SK-N-MC (cell line): Measurements from ENCODE around the gene CRAMP1.

Source experiments
- EZH2 ChIP-seq: fragments of 200-600 bp; sonication (generic); IDR thresholded peaks from one replicate; pipeline ENCODE4 v1.6.1; 2017; ENCODE audit warnings: antibody characterized with exemption
- FOXP2 ChIP-seq: optimal IDR thresholded peaks from 2 replicates; pipeline ENCODE3; 2011; ENCODE audit warnings: mild to moderate bottlenecking, moderate library complexity; ENCODE audit not compliant: insufficient read depth; ENCODE audit errors: extremely low read length, control extremely low read depth
- POLR2AphosphoS5 ChIP-seq: IDR thresholded peaks from 2 replicates; pipeline ENCODE4 v1.6.1; 2012; ENCODE audit warnings: mild to moderate bottlenecking, low read depth, low read length, borderline replicate concordance

GRCh38 chr16:1691276-1691675 is 79.1 kb downstream of the CRAMP1 start:
- TF ChIP-seq EZH2 (no peak), POLR2AphosphoS5 (no peak), FOXP2 (no peak)
